NOMO-1 treated with dmso at 0.1 percent for 144 hours (cell line): ENCODE results near the gene OR3A3.
"Not testable (repeated sequence)": the region's sequence is repeated elsewhere in the genome, so short reads cannot be mapped to it uniquely, and the experiment has no call there.

Source experiments
- DNase-seq: peaks from one replicate; lab custom pipeline; 2025; ENCODE audit not compliant: unreplicated experiment; lab: John Stamatoyannopoulos, UW

OR3A3 gene

DNA sequence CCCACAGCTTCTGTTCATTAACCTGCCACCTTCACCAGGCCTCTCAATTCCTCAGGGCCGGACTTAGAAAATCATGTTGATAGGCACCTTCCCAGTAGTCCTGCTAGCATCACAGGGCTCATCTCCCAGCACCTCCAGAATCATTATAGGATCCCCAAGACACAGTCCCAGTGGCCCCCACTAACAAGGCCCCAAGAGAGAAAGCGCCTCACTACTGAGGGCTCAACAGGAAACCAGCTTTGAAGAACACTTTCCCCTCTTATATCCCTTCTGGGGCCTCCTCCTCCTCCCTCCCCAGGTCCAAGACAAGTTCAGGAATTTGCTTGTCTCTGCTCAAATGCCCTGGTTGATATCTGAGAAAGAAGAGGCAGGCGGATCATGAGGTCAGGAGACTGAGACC is at the start of gene OR3A3:
Gene OR3A3 (plus strand): TSS at position 301 of the 400 bp plus-strand sequence.
- DNase-seq: no peak

DNA sequence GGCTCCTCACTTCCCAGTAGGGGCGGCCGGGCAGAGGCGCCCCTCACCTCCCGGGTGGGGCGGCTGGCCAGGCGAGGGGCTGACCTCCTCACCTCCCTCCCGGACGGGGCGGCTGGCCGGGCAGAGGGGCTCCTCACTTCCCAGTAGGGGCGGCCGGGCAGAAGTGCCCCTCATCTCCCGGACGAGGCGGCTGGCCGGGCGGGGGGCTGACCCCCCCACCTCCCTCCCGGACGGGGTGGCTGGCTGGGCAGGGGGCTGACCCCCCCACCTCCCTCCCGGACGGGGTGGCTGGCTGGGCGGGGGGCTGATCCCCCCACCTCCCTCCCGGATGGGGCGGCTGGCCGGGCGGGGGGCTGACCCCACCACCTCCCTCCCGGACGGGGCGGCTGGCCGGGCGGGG is 40.0 kb upstream of the OR3A3 start:
- DNase-seq: not testable (repeated sequence)

DNA sequence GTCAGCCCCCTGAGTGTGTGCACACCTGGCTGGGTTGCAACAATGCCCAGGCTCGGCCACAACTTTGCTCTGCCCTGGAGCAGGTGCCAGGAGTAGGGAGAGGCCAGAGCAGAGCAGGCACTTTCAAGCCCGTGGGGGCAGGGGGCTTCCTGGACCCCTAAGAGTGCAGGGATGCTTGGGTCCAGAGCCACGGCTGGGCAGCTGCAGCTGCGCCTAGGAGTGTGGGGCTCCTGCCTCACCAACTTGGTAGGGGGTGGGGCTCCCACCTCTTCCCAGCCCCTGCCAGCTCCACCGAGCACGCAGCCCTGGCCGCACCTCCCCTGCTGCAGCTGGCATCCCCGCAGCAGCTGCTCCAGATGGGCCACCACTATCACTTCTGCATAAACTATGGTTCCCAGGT is 32.8 kb upstream of the OR3A3 start:
- no peak for DNase-seq

DNA sequence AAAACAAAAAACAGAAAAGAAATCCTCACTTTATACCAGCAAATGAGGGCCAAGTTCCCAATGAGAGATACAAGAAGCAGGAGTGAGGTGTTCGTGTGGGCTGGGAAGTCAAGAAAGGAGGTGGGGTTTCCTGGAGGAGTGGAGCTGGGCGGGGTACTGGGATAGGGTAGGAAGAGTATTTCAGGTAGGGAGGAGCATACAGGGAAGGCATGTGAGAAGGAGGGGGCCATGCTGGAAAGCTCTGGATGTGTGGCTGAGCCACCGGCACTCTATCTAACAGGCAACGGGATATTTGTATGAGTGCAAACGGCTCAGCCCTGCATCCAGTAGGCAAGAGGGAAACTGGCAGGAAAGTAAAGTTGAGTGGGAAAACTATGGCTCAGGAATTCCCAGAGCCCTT is 29.2 kb upstream of the OR3A3 start:
- DNase-seq: no peak

DNA sequence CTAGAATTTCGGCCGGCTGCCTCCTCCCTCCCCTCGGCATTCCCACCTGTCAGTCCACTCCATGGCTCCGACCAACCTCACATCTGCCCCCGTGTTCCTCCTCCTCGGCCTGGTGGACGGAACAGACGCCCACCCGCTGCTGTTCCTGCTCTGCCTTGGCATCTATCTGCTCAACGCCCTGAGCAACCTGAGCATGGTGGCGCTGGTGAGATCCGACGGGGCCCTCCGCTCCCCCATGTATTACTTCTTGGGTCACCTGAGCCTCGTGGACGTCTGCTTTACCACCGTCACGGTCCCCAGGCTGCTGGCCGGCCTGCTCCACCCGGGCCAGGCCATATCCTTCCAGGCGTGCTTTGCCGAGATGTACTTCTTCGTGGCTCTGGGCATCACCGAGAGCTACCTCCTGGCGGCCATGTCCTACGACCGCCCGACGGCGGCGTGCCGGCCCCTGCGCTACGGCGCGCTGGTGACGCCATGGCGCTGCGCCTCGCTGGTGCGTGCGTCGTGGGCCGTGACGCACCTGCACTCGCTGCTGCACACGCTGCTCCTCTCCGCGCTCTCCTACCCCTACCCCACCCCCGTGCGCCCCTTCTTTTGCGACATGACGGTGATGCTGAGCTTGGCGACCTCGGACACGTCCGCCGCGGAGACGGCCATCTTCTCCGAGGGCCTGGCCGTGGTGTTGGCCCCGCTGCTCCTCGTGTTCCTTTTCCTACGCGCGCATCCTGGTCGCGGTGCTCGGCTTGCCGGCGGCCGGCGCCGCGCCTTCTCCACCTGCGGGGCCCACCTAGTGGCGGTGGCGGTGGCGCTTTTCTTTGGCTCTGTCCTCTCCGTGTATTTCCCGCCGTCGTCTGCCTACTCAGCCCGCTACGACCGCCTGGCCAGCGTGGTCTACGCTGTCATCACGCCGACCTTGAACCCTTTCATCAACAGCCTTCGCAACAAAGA is 25.0 kb upstream of the OR3A3 start, which contains the start of gene OR3A2:
Gene OR3A2 (minus strand): TSS at position 440 of the 948 bp plus-strand sequence.
- no peak for DNase-seq

DNA sequence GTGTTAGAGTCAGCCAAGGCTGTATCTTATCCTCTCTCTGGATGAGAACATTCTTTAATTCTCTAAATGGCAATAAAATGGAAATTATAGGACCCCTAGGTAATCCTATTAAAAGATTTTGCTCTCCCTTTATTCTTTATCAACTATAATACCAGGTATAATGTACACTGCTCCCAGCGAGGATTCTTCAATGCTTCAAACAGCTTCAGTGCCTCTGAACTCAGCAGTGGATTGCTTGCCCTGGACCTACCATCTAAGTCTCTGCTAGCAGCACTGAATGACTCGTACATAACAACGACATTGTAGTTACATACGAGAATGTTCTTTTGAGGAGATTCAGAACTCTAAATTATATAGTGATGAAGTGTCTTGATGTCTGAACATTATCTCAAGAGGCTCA is 21.4 kb upstream of the OR3A3 start:
- no peak for DNase-seq

DNA sequence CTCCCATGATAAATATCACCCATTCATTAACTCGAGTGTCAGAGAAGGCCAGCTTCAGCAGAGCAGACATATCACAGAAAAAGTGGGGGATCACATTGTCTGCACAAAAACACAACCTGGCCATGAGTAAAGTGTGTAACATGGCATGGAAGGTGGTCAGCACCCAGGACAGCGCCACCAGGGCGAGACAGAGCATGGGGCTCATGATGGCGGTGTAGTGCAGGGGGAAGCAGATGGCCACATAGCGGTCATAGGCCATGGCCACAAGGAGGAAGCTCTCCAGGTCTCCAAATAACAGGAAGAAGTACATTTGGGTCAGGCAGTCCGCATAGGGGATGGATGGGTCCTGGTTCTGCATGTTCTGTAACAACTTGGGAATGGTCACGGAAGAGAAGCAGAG is 13.4 kb upstream of the OR3A3 start:
- DNase-seq: not testable (repeated sequence)

DNA sequence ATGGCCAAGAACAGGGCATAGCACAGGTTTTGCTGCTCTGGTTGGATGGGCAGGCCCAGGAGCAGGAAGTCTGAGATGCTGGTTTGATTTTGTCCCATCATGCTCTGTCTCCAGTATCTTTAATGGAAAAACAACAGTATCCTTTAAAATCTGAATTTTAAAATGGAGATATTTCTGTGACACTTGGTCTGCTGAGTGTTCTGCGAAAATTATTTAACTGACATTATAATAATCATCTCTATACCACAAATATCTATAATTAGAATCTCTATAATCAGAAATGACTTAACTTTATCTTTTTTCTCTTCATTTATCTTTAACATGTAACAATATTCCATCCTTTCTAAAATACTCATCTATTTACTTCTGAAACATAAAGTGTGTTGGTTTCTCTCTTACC is 12.9 kb upstream of the OR3A3 start, which contains the start of gene OR1E1:
Gene OR1E1 (minus strand): TSS at position 101 of the 400 bp plus-strand sequence. CDS start 0 bp downstream, at position 101.
- no peak for DNase-seq

DNA sequence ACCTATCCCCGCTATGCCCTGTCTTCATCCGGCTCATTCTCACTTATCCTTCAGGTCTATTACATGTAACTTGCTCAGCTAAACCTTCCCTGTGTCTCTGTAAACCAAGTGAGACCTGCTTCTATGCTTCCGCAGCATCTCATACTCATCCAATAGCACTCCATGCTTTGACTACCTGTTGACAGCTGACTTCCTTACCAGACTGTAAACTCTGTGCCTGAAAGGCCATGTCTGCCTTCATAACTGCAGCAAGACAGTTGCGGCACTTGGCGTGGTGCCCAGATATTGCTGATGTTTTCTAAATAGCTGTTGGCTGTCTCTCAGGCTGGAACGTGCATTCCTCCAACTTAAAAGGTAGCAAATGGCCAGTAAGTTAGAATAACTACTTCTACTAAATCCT is 11.1 kb upstream of the OR3A3 start:
- DNase-seq: no peak

DNA sequence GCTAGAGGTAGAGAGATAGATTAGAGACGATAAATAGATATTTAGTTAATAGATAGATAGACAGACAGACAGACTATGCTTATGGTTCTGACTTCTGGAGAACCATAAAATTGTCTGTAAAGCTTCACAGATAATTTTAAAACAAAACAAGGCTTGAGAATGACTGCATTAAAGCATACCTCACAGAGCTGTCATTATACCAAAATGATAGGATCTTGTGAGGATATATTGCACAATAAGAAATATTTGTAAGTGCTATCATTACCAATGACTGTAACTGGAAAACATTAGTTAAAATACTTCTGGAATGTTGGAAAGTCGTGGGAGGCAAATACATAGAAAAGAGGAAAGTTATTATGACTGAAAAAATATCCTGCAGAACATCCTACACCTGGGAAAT is 9.4 kb upstream of the OR3A3 start:
- no peak for DNase-seq

DNA sequence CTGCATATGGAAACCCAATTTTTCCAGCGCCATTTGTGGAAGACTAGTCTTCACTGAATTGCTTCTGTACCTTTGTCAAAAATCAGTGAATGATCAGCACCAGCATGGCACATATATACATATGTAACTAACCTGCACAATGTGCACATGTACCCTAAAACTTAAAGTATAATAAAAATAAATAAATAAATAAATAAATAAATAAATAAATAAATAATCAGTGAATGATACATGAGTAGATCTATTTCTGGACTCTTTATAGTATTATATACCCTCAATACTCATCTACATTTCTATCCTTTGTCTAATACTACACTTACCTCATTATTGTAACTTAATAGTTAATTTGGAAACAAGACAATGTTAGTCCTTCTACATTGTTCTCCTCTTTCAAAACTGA is 7.3 kb upstream of the OR3A3 start:
- DNase-seq: not testable (repeated sequence)

DNA sequence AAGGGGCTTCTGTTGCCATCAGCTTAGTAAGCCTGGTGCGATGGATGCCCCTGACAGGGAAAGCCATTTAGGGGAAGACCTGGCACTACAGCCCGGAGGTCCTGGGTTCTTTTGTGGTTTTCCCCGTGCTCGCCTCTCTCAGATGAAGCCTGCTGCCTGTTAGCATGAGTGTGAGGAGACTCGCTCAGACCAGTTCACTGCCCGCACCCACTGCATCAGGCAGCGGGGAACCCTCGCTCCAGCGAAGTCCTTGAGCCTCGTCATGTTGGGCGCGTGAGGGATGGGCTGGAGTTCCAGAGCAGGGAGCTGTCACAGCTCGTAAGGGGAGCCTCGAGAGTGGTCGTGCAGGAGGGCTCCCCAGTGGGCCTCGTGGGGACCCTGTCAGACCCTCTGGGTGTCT is 1.0 kb downstream of the OR3A3 start:
- not testable (repeated sequence) for DNase-seq

DNA sequence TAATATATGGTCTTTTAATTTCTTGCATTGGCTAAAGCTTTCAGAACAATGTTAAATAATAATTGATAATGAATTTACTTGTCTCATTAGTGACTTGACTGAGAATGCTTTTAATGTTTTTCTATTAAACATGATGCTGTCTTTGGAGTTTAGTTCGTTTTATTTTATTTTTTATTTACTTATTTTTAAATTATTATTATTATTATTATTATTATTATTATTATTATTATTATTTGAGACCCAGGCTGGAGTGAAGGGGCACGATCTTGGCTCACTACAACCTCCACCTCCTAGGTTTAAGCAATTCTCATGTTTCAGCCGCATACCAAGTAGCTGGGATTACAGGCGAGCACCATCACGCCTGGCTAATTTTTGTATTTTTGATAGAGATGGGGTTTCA is 4.4 kb downstream of the OR3A3 start:
- no peak for DNase-seq

DNA sequence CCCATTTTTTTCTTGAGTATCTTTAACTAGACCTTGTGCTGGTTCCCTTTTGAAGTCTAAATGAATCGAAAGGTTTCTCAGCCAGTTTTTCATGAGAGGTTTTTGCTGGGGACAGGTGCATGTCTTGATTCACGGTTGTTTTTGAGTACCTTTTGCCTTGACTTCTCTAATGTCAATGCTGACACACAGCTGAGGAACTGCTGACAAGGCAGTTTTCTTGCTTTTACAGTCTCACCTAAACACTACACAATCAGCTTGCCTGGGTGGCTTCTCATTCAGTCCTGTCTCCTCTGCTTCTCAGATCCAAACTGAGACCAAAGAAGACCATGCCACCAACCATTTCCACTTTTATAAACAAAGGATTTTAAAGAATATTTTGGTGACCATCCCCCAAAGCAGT is 7.1 kb downstream of the OR3A3 start:
- no peak for DNase-seq

DNA sequence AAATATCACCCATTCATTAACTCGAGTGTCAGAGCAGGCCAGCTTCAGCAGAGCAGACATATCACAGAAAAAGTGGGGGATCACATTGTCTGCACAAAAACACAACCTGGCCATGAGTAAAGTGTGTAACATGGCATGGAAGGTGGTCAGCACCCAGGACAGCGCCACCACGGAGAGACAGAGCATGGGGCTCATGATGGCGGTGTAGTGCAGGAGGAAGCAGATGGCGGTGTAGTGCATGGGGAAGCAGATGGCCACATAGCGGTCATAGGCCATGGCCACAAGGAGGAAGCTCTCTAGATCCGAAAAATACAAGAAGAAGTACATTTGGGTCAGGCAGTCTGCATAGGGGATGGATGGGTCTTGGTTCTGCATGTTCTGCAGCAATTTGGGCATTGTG is 22.0 kb downstream of the OR3A3 start:
- peak; percentile 3 for DNase-seq

DNA sequence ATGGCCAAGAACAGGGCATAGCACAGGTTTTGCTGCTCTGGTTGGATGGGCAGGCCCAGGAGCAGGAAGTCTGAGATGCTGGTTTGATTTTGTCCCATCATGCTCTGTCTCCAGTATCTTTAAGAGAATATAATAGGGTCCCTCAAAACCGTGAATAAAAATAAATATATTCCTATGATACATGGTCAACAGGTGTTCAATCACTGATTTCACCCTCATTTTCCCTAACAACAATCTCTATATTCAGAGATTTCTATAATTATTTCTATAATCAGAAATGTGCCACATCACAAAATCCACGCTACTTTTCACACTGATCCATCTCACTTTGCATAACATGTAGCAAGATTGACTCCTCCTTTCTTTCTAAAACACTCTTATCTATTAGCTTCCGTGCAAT is 22.6 kb downstream of the OR3A3 start, which contains the start of gene OR1E2:
Gene OR1E2 (minus strand): TSS at position 101 of the 400 bp plus-strand sequence. CDS start 0 bp downstream, at position 101.
- no peak for DNase-seq

DNA sequence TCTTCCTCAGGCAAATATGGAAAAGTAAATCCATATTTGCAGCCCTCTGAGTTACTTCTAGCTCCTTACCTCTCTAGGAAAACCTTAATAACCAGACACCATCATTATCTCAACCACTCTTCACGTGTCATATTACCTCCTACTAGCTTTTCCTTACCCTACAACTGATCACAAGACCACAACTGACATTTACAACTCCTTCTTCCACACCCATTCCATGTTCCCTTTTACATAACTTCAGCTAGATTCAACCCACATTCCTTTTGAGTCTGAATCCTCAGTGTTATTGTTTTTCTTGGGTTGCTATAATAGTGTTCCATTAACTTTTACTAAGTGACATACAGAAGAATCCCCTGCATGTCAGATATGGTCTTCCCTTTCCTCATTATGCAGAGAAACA is 27.2 kb downstream of the OR3A3 start:
- DNase-seq: no peak

DNA sequence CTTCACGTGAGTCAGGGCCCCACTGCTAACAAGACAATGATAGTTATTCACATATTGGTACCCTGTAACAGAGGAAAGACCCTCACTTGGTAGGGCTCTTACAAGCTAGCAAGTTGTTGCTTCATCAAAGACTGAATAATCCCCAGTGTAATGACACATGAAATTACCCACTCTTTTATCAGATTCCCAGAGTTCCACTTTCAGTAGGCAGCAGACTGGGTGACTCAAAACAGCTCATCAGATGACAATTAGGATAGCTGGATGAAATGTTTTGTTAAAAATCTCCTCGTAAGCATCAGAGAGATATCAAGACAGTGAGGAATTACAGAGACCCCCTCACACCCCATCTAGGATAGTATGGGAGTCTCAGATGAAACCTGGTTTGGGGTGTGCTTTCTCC is 29.3 kb downstream of the OR3A3 start:
- no peak for DNase-seq

DNA sequence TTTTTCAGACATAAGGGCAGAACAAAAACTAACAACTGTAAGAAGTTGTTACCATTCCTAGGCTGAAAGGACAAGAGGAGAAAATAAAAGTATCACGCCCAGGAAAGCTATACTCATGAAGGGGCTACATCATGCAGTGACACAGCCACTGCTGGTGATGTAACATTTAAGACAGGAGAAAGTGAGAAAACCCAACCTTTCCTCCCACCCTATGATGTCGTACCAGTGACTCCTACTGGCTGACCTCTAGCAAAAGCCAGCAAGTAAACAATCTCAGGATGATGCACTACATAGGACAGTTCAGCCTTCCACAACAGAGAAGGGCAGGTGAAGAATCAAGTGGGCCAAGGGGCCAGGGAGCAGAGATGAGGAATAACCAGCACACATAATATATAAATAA is 36.5 kb downstream of the OR3A3 start:
- DNase-seq: no peak

DNA sequence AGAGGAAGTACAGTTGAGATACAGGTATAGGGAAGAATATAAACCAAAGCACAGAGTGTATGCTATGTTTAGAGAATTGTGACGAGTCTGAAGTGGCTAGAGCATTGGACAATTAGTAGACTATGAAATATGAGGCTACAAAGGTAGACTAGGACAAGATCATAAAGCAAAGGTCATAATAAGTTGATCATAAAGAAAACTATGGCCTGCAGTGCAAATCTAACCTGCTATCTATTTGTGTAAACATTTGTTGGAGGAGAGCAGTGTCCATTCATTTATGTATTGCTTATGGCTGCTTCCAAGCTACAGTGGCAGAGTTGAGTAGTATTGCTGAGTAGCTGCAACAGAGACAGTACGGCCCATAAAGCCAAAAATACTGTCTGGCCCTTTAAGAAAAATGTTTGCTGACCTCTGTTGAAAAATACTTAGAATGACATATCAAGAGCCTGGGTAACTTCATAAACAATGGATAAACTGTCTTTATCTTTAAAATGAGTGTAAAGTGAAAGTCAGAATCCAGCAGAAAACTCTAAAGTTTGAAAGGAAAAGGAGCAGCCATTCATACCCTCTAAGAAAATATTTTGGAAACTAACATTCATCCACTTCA is 37.0 kb downstream of the OR3A3 start:
- DNase-seq: no peak

DNA sequence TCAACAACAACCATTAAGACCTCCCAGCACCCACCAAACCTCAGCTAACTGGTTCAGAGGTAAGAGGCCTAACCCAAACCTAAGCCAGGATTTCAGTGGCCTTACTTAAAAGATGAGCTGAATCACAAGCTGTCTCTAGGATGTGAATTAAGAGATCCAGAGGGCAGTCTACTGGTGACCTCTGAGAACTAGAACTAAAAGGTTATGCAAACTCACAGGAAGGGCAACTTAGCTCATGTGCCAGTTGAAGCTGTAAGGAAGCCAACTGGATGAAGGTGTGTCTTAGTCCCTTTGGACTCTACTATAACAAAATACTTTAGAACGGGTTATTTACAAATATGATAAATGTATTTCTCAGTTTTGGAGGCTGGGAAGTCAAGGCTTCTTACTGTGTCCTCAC is 55.2 kb downstream of the OR3A3 start:
- DNase-seq: not testable (repeated sequence)

DNA sequence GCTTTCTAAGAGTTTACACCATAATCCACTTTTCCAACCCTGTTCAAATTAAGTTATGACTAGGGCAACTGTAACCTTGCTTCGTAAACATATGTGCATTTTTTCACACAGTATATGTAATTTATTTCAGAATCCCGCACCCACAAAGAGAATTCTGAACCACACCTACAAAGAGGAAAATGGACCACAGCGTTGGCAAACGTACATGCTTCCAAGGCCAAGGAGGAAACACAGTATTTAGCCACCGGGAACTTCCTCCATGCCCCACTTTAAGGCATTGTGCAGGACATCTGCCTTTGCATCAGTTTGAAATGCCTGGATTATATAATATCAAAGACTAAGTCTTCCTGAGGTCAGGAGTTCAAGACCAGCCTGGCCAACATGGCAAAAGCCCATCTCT is 58.4 kb downstream of the OR3A3 start:
- DNase-seq: no peak
